Measurements from ENCODE around the gene RTKN.

RTKN gene

DNA sequence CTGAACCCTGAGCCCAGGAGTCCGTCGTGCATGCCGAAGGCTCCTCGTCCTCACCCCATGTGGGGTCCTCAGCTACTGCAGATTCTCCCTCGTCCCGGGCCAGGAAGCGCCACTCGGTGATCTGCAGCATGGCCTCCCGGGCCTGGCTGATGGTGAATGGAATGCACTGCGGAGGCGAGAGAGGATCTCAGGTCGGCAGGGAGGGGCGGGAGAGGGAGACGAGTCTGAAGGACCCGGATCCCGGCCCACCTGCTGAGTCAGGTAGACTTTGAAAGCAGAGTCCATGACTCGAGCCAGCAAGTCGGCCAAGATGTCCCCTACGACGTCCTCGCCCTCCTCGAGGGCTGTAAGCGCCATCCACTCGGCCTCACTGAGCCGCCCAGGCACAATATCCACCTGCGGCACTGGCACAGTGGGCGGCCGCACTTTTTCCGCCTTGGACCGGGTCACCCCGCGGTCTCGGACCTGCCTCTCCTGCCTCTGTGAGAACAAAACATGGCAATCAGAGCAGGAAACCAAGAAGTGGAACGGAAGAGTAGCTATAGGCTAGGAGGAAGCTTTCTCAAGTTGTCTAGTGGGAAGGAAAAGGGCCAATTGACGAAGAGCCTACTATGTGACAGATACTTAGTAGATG lies 25.9 kb downstream of the RTKN start:
- DNase-seq: no peak

DNA sequence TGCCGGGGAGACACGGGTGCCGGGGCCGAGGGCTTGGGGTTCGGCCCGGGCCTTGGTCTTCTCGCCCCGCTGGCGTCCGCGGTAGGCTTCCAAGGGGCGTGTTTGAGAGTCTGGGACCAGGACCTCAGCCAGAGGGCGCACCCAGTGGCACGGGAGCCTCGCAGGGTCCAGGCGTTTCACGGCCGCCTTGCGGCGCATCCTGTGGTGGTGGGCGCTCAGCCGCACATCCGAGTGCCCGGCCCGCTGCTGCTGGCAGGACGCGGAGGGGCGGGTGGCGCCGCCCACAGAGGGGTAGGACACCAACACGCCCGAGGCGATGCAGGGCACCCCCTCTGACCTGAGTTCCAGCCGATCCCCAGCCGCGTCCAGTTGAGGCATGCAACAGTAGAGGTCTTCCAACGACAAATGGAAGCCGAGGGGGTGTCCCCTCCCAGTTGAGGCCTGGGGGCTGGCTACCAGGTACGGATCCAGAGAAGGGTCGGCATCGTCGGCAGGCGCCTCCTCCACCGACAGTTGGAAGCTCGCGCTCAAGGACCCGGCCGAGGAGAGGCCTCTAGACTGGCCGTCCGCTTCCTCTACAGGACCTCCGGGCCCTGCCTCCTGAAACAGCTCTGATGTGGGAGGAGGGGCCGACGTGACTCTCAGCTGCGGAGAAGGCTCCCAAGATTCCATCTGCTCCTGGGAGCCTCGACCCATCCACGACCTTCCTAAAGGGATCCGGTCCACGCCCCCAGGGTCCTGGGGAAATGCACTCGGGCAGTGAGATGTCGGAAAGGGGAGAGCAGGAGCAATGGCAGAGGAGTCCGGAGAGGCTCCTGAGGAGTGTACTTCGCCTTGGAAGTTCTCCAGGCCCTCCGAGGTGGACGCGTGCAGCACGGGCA lies 26.6 kb downstream of the RTKN start:
- no peak for DNase-seq

DNA sequence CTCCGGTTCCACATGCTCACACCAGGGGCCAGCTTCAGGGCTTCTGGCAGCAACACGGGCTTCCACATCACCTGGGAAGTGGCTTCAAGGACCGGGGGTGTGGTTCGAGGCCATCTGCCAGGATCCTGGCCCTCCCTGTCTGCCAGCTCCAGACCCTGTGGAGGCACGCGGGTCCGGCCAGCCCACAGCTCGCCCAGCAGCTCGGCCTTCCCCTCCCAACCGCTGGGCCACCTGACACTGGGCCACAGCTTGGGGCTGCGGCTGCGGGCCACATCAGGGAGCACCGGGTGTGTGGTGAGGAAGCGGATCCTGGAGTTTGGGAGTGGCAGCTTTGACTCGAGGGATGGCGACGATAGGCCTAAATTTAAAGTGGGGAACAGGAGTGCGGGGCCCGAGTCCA lies 27.3 kb downstream of the RTKN start:
- no peak for DNase-seq

GRCh38 chr2:74413001-74413698 lies 28.6 kb downstream of the RTKN start:
- DNase-seq: no peak

DNA sequence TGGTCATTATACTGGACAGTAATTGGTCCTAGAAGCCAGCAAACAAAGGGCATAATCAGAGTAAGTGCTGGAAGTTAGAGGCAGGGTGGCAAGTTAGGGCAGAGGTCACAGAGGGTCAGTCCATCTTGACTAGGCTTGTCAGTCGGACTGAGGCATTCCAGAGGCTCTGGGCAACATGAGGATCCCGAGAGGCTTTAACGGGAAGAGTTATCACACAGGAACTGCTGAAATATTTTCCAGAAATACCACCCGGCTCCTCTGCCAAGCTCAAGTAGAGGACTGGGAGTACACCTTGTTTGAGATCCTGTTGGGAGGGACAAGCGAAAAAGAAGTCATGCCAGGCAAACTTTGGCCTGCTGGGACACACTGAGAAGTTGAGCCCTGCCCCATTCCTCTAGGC lies 34.1 kb downstream of the RTKN start:
- DNase-seq: no peak

- DNase-seq: no peak
Observed at GRCh38 chr2:74406035-74406434, 35.7 kb downstream of the RTKN start.

GRCh38 chr2:74401891-74402290 lies 39.8 kb downstream of the RTKN start:
- DNase-seq: no peak

- DNase-seq: no peak
Observed at GRCh38 chr2:74399785-74400184, 42.0 kb downstream of the RTKN start.

- no peak for DNase-seq
Observed at GRCh38 chr2:74396149-74396548, 45.6 kb downstream of the RTKN start.

DNA sequence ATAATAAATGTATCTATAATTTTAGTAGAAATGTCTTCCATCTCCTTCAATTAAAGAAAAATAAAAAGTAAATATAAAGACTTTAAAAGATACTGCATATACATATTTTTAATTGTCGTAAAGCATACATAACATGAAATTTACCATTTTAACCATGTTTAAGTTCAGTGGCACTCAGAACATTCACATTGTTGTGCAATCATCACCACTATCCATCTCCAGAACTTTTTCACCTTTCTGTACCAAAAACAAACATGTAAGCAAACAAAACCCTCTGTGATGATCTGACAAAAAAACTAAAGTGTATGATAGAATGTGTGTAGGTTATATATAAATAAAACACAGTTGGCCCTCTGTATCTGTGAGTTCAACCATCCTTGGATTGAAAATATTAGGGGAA lies 48.2 kb downstream of the RTKN start:
- DNase-seq: no peak

GRCh38 chr2:74392449-74392743 lies 49.3 kb downstream of the RTKN start:
- DNase-seq: no peak

- DNase-seq: peak; percentile 71
Observed at GRCh38 chr2:74391580-74392448, 49.9 kb downstream of the RTKN start.

GRCh38 chr2:74391209-74391579 lies 50.5 kb downstream of the RTKN start:
- DNase-seq: no peak

DNA sequence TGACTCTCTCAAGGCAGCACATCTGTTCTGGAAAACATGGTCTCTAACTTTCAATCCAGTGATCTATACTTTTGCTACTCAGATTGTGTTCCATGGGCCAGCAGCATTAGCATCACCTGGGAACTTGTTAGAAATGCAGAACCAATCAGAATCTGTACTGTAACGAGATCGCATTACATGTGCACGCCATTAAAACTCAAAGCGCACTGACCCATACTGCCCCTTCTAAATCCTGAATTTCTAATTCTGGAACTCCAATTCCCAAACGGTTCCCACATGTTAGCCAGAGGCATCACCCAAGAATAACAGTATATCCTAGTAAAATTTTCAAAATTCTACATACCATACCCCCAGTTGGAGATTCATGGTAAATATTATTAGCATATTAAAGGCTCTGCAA lies 51.1 kb downstream of the RTKN start:
- DNase-seq: no peak

DNA sequence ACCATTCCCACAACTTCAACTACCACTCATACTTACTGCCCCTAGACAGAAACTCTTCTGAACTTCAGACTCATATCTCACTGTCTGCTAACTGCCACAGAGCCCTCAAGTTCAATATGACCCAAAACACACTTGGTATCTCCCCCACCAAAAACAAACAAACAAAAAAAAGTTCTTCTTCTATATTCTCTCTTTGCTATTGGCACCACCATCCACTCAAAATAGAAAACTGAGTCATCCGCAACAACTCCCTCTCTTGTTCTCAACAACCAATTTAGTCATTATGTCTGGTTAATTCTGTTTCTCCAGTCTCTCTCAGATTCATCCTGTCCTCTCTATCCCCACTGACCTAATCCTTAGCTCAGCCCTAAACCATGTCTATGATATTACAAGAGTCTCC lies 54.4 kb downstream of the RTKN start:
- no peak for DNase-seq

GRCh38 chr2:74385396-74385795 lies 56.3 kb downstream of the RTKN start:
- DNase-seq: no peak

GRCh38 chr2:74384051-74384450 lies 57.7 kb downstream of the RTKN start:
- DNase-seq: no peak

DNA sequence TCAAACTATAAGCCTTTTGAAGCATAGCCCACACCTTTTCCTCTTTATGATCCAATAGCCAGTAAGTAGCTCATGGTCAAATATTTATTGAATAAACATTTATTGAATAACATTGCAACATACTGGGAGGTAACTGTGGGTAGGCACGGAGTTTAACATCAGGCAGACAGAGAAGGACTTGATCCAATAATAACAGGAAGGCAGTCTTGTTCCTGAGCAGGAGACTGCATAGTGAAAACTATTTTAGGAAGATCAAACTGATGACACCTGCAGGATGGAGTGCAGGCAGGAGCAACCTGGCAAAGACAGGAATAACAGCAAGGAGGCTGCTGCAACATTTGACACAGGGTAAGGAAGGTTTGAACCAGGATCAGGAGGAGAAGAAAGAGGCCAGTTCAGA lies 58.5 kb downstream of the RTKN start:
- DNase-seq: no peak

GRCh38 chr2:74381751-74382150 lies 60.0 kb downstream of the RTKN start:
- DNase-seq: no peak

GRCh38 chr2:74379851-74380789 lies 61.6 kb downstream of the RTKN start, which contains the start of gene DCTN1:
Gene DCTN1 (minus strand): TSS chr2:74380311. CDS start chr2:74380037, 274 bp downstream.
- no peak for DNase-seq

- no peak for DNase-seq
Observed at GRCh38 chr2:74378007-74378406, 63.7 kb downstream of the RTKN start.

GRCh38 chr2:74375838-74376237 lies 65.9 kb downstream of the RTKN start:
- DNase-seq: no peak
